ENCODE measurements around the gene SLC6A20.

DNA sequence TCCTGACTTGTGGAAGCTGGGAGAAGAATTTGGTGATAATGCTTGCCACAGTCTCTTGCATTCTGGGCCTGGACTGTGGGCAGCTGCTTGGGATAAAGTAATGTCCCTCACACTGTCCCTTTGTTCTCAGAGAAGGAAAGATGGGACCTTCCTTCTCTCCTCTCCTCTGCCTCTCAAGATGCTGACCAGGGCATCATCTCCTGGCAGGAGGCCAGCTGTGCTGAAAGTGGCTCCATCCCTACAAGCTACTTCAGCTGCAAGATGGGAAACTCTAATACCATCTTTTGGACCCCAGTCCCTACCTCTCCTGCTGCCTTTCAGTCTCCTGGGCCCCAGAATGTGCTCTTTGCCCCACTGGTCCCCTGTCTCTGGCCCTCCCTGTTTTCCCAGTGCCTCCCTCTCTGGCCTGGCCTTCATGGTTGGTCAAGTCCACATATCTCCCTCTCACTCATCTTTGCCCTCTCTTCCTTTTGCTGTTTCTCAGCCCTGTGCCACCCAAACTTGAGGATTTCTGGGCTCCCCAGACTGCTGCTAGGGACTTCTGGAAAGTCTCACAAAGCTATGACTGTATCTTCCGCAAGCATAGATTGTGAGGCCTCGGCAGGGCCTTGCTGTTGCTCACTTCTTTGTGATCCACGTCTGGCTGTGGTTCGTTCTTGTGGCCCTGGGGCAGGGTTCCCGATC lies 7.1 kb upstream of the SLC6A20 start:
- no peak for TF ChIP-seq CTCF (IDR thresholded peaks at IDR 0.05; ENCODE audit: low read depth, low read length)
- TF ChIP-seq POLR2A (IDR thresholded peaks at IDR 0.05; ENCODE audit: extremely low read depth, insufficient read length), result no peak

Measured in NB4 (cell line).